ENCODE measurements around the gene ZNF234.

Gene ZNF234

DNA sequence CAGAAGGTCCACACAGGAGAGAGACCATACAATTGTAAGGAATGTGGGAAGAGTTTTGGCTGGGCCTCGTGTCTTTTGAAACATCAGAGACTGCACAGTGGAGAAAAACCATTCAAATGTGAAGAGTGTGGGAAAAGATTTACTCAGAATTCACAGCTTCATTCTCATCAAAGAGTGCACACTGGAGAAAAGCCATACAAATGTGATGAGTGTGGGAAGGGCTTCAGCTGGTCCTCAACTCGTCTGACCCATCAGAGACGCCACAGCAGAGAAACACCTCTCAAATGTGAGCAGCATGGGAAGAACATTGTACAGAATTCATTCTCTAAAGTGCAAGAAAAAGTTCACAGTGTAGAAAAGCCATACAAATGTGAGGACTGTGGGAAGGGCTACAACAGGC, 33.6 kb upstream of the ZNF234 start:
- H3K4me2 ChIP-seq (ENCODE audit: low read length) = no peak overlapping the region
- H3K36me3 ChIP-seq (ENCODE audit: insufficient read depth, low read length) = peaks cover 54% of the 10 kb centered on the region
- TF ChIP-seq EZH2 (IDR thresholded peaks at IDR 0.05; ENCODE audit: borderline replicate concordance, low read length) = no peak
- TF ChIP-seq, protein P1, sequence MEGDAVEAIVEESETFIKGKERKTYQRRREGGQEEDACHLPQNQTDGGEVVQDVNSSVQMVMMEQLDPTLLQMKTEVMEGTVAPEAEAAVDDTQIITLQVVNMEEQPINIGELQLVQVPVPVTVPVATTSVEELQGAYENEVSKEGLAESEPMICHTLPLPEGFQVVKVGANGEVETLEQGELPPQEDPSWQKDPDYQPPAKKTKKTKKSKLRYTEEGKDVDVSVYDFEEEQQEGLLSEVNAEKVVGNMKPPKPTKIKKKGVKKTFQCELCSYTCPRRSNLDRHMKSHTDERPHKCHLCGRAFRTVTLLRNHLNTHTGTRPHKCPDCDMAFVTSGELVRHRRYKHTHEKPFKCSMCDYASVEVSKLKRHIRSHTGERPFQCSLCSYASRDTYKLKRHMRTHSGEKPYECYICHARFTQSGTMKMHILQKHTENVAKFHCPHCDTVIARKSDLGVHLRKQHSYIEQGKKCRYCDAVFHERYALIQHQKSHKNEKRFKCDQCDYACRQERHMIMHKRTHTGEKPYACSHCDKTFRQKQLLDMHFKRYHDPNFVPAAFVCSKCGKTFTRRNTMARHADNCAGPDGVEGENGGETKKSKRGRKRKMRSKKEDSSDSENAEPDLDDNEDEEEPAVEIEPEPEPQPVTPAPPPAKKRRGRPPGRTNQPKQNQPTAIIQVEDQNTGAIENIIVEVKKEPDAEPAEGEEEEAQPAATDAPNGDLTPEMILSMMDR (IDR thresholded peaks at IDR 0.05; ENCODE audit: low read length) = no peak
- H3K4me3 ChIP-seq (ENCODE audit: low read depth, low read length, poor library complexity, severe bottlenecking) = no peak overlapping the region
- H3K79me2 ChIP-seq (ENCODE audit: insufficient read depth, low read length) = no peaks in the 10 kb centered on the region
- no peaks in the 10 kb centered on the region for H4K20me1 ChIP-seq (ENCODE audit: insufficient read depth, low read length)
- no peak overlapping the region for H3K27ac ChIP-seq (ENCODE audit: low read depth, low read length, poor library complexity, severe bottlenecking)
- H2AFZ ChIP-seq (ENCODE audit: low read length) = no peak overlapping the region
- peaks cover 41% of the 10 kb centered on the region for H3K9me3 ChIP-seq (ENCODE audit: low read length)
- H3F3A ChIP-seq (ENCODE audit: insufficient read depth, low read length) = no peaks in the 10 kb centered on the region
- H3K4me1 ChIP-seq (ENCODE audit: insufficient read depth, low read length, severe bottlenecking) = no peaks in the 10 kb centered on the region
- no peak overlapping the region for H3K9ac ChIP-seq (ENCODE audit: low read length)
- no peaks in the 10 kb centered on the region for H3K27me3 ChIP-seq (ENCODE audit: insufficient read depth, low read length)
- no peaks in the 10 kb centered on the region for H3K9me2 ChIP-seq (ENCODE audit: low read depth, low read length)

DNA sequence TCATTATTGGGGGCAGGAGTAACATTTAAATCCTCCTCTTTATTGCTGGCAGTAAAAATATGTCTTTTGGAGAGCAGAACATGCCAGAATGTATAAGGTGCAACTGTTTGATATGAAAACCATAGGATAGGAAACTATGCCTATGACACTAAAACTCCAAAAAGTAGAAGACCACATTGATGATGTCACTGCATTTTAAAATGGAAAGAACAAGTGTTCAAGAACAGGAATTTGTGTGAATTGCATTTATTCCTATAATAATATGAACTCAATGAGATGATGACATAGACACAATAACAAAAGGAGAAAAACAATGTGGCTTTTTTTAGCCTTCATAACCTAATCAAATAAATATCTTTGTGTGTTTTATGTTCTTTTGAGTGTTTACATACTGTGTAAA, 31.9 kb upstream of the ZNF234 start:
- peaks cover 38% of the 10 kb centered on the region for H3K9me3 ChIP-seq (ENCODE audit: low read length)
- H2AFZ ChIP-seq (ENCODE audit: low read length) = no peak overlapping the region
- no peak overlapping the region for H3K4me3 ChIP-seq (ENCODE audit: low read depth, low read length, poor library complexity, severe bottlenecking)
- H3K27me3 ChIP-seq (ENCODE audit: insufficient read depth, low read length) = no peaks in the 10 kb centered on the region
- TF ChIP-seq, protein P1 (IDR thresholded peaks at IDR 0.05; ENCODE audit: low read length) = no peak
- no peak for TF ChIP-seq EZH2 (IDR thresholded peaks at IDR 0.05; ENCODE audit: borderline replicate concordance, low read length)
- H3K4me2 ChIP-seq (ENCODE audit: low read length) = no peak overlapping the region
- H3K36me3 ChIP-seq (ENCODE audit: insufficient read depth, low read length) = peaks cover 36% of the 10 kb centered on the region
- H3K79me2 ChIP-seq (ENCODE audit: insufficient read depth, low read length) = no peaks in the 10 kb centered on the region
- no peaks in the 10 kb centered on the region for H3K9me2 ChIP-seq (ENCODE audit: low read depth, low read length)
- H3K9ac ChIP-seq (ENCODE audit: low read length) = no peak overlapping the region
- H3F3A ChIP-seq (ENCODE audit: insufficient read depth, low read length) = no peaks in the 10 kb centered on the region
- peaks cover 6% of the 10 kb centered on the region for H3K4me1 ChIP-seq (ENCODE audit: insufficient read depth, low read length, severe bottlenecking)
- no peak overlapping the region for H3K27ac ChIP-seq (ENCODE audit: low read depth, low read length, poor library complexity, severe bottlenecking)
- H4K20me1 ChIP-seq (ENCODE audit: insufficient read depth, low read length) = no peaks in the 10 kb centered on the region

DNA sequence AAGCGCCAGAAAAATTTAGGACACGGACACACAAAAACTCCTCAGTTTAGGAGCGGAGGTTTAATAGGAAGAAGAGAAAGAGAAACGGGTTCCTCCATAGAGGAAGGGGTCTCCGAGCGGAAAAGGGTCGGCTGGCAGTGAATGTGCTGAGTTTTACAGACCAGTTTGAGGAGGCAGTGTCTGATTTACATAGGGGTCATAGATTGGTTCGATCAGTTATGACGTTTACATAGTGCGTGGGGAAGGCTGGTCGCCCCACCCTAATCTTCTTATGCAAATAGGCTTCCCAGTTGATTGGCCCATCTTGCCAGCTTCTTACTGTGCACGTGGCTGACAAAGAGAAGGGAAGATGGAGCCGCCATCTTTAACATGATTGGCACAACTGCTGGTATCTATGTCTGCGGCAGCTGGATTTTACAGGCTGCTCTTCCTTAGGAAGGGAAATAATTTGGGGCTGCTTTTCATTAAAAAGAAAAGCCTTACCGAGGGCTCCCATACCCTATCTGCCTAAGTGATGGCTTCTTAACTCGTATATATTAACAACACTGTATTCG, 29.4 kb upstream of the ZNF234 start:
- Histone ChIP-seq H3K27ac (ENCODE audit: low read depth, low read length, poor library complexity, severe bottlenecking) (no peak overlapping the region), H3K9me3 (ENCODE audit: low read length) (peaks cover 28% of the 10 kb centered on the region), H3K4me1 (ENCODE audit: insufficient read depth, low read length, severe bottlenecking) (peaks cover 7% of the 10 kb centered on the region), H2AFZ (ENCODE audit: low read length) (no peak overlapping the region), H3K27me3 (ENCODE audit: insufficient read depth, low read length) (no peaks in the 10 kb centered on the region), H3K9ac (ENCODE audit: low read length) (no peak overlapping the region), H3F3A (ENCODE audit: insufficient read depth, low read length) (no peaks in the 10 kb centered on the region), H3K4me2 (ENCODE audit: low read length) (no peak overlapping the region), H3K4me3 (ENCODE audit: low read depth, low read length, poor library complexity, severe bottlenecking) (no peak overlapping the region), H3K79me2 (ENCODE audit: insufficient read depth, low read length) (no peaks in the 10 kb centered on the region), H4K20me1 (ENCODE audit: insufficient read depth, low read length) (no peaks in the 10 kb centered on the region), H3K36me3 (ENCODE audit: insufficient read depth, low read length) (peaks cover 18% of the 10 kb centered on the region), H3K9me2 (ENCODE audit: low read depth, low read length) (no peaks in the 10 kb centered on the region)
- TF ChIP-seq, protein P1 (IDR thresholded peaks at IDR 0.05; ENCODE audit: low read length) = no peak
- TF ChIP-seq EZH2 (IDR thresholded peaks at IDR 0.05; ENCODE audit: borderline replicate concordance, low read length) = no peak
